Smooth muscle cell (in vitro differentiated cells): ENCODE measurements around the gene PDGFB. TPM values are rescaled to one million over a fixed set of nuclear protein-coding genes. Genes with fewer than 3 reads are reported as not detected.
A peak's percentile ranks its signal among the peaks of the same experiment; 100 is the strongest.

Experiments
- DNase-seq: peaks from one replicate; lab custom pipeline; 2025; ENCODE audit not compliant: unreplicated experiment; lab: John Stamatoyannopoulos, UW
- H2AFZ ChIP-seq: fragments of 200-600 bp; sonication (generic); 2 replicates; pipeline ENCODE4 v1.6.0; 2016; ENCODE audit warnings: antibody characterized with exemption, low read depth, mild to moderate bottlenecking
- H3F3A ChIP-seq: fragments of 200-600 bp; sonication (generic); 2 replicates; pipeline ENCODE4 v1.6.0; 2017; ENCODE audit warnings: antibody characterized with exemption, low read depth
- H3K27ac ChIP-seq: fragments of 200-600 bp; sonication (generic); 2 replicates; pipeline ENCODE4 v1.5.1; 2016; ENCODE audit warnings: low read depth, mild to moderate bottlenecking
- H3K27me3 ChIP-seq: fragments of 200-600 bp; sonication (generic); 2 replicates; pipeline ENCODE4 v1.6.1; 2016; ENCODE audit warnings: low read depth, mild to moderate bottlenecking
- H3K36me3 ChIP-seq: fragments of 200-600 bp; sonication (generic); 2 replicates; pipeline ENCODE4 v1.5.1; 2016; ENCODE audit warnings: low read depth
- H3K4me1 ChIP-seq: fragments of 200-600 bp; sonication (generic); 2 replicates; pipeline ENCODE4 v1.5.1; 2016; ENCODE audit warnings: low read depth
- H3K4me2 ChIP-seq: fragments of 200-600 bp; sonication (generic); 2 replicates; pipeline ENCODE4 v1.6.0; 2016; ENCODE audit warnings: mild to moderate bottlenecking
- H3K4me3 ChIP-seq: fragments of 200-600 bp; sonication (generic); 2 replicates; pipeline ENCODE4 v1.5.1; 2016; ENCODE audit warnings: mild to moderate bottlenecking
- H3K79me2 ChIP-seq: fragments of 200-600 bp; sonication (generic); 2 replicates; pipeline ENCODE4 v1.6.0; 2016; ENCODE audit warnings: low read depth, mild to moderate bottlenecking
- H3K9ac ChIP-seq: fragments of 200-600 bp; sonication (generic); 2 replicates; pipeline ENCODE4 v1.6.0; 2016; ENCODE audit warnings: low read depth
- H3K9me3 ChIP-seq: fragments of 200-600 bp; sonication (generic); replicated peaks from 2 replicates; pipeline ENCODE4 v1.5.1; 2016; ENCODE audit warnings: low read depth
- H4K20me1 ChIP-seq: fragments of 200-600 bp; sonication (generic); 2 replicates; pipeline ENCODE4 v1.6.0; 2016; ENCODE audit warnings: low read depth
- CTCF ChIP-seq: fragments of 200-600 bp; sonication (generic); IDR thresholded peaks from 2 replicates; pipeline ENCODE4 v1.5.1; 2017; ENCODE audit warnings: borderline replicate concordance, mild to moderate bottlenecking, antibody characterized with exemption; ENCODE audit not compliant: insufficient read depth, poor library complexity, severe bottlenecking
- WGBS: methylation state at CpG from one replicate; pipeline ENCODE4 v1.1.7; 2016; ENCODE audit warnings: low lambda C conversion rate; 5-methylcytosine and 5-hydroxymethylcytosine counted together
- polyA plus RNA-seq: library from polyadenylated mRNA; unstranded; fragments of >200 nt; fragmentation: Nextera tagmentation; extraction: Ambion mirVana; gene quantifications from 2 replicates; pipeline ENCODE4 v1.2.1, GENCODE V29; 2016
- total RNA-seq: library from RNA; depleted of rRNA; stranded (reverse); fragments of >200 nt; gene quantifications from 2 replicates; pipeline ENCODE4 v1.2.3, GENCODE V29; 2014

The PDGFB gene
- total and polyA plus RNA-seq, 2 experiments from 2014 or later, result 0.31 to 2.1 TPM

- Histone ChIP-seq H3K36me3 (no peaks in the 10 kb centered on the region), H2AFZ (peak overlapping the region; percentile 36), H3K9me3 (no peaks in the 10 kb centered on the region), H3K27me3 (no peaks in the 10 kb centered on the region), H3K4me3 (no peak overlapping the region), H3K27ac (peak overlapping the region; percentile 89), H3K4me2 (peak overlapping the region; percentile 63), H3K79me2 (no peaks in the 10 kb centered on the region), H3K9ac (peak overlapping the region; percentile 83), H4K20me1 (no peaks in the 10 kb centered on the region), H3K4me1 (peaks cover 35% of the 10 kb centered on the region), H3F3A (peaks cover 23% of the 10 kb centered on the region)
- no peak for TF ChIP-seq CTCF
- WGBS, result 17% methylated on average over 19 of the region's 22 CpGs
- DNase-seq, result no peak
Observed at GRCh38 chr22:39174498-39175352, 70.1 kb downstream of the PDGFB start.

GRCh38 chr22:39173787-39174497, 70.8 kb downstream of the PDGFB start:
- H4K20me1 ChIP-seq, result no peaks in the 10 kb centered on the region
- peak overlapping the region; percentile 63 for H3K4me2 ChIP-seq
- H3K4me1 ChIP-seq, result peaks cover 35% of the 10 kb centered on the region
- H3K27ac ChIP-seq, result peak overlapping the region; percentile 89
- H3K79me2 ChIP-seq, result no peaks in the 10 kb centered on the region
- H3K9ac ChIP-seq, result peak overlapping the region; percentile 83
- H3K36me3 ChIP-seq, result no peaks in the 10 kb centered on the region
- peaks cover 23% of the 10 kb centered on the region for H3F3A ChIP-seq
- no peaks in the 10 kb centered on the region for H3K27me3 ChIP-seq
- peak overlapping the region; percentile 36 for H2AFZ ChIP-seq
- WGBS, result 65% methylated on average over 11 of the region's 11 CpGs
- H3K9me3 ChIP-seq, result no peaks in the 10 kb centered on the region
- no peak overlapping the region for H3K4me3 ChIP-seq
- no peak for TF ChIP-seq CTCF
- no peak for DNase-seq

Other genes with a start within 250 kb of the PDGFB start
- 3.9 and 5.3 TPM in 2 replicates for gene APOBEC3C, start 230.7 kb downstream of the PDGFB start, total RNA-seq
- 38.0 and 62.7 TPM in 2 replicates for gene APOBEC3C, start 230.7 kb downstream of the PDGFB start, polyA plus RNA-seq
- 0.18 and 2.3 TPM in 2 replicates for gene APOBEC3D, start 223.9 kb downstream of the PDGFB start, total RNA-seq
- gene APOBEC3D, start 223.9 kb downstream of the PDGFB start, polyA plus RNA-seq, result 0.51 and 1.9 TPM in 2 replicates
- 0.04 and 1.3 TPM in 2 replicates for gene APOBEC3F, start 204.1 kb downstream of the PDGFB start, total RNA-seq
- 7.7 and 8.2 TPM in 2 replicates for gene APOBEC3F, start 204.1 kb downstream of the PDGFB start, polyA plus RNA-seq
- 1.9 and 10.3 TPM in 2 replicates for gene APOBEC3G, start 167.7 kb downstream of the PDGFB start, total RNA-seq
- gene APOBEC3G, start 167.7 kb downstream of the PDGFB start, polyA plus RNA-seq, result 2.9 and 3.2 TPM in 2 replicates
- 0.31 TPM in 1 of 2 replicates, not detected in the other for gene APOBEC3H, start 147.7 kb downstream of the PDGFB start, total RNA-seq
- gene APOBEC3H, start 147.7 kb downstream of the PDGFB start, polyA plus RNA-seq, result 0.57 and 1.5 TPM in 2 replicates
- 0.40 and 4.8 TPM in 2 replicates for gene CBX7, start 92.3 kb downstream of the PDGFB start, total RNA-seq
- gene CBX7, start 92.3 kb downstream of the PDGFB start, polyA plus RNA-seq, result 1.7 and 2.2 TPM in 2 replicates
- gene RPL3, start 74.6 kb upstream of the PDGFB start, total RNA-seq, result 1,022 and 1,136 TPM in 2 replicates
- 717 and 749 TPM in 2 replicates for gene RPL3, start 74.6 kb upstream of the PDGFB start, polyA plus RNA-seq
- gene SYNGR1, start 105.0 kb upstream of the PDGFB start, total RNA-seq, result 12.0 and 26.7 TPM in 2 replicates
- 55.7 and 58.0 TPM in 2 replicates for gene SYNGR1, start 105.0 kb upstream of the PDGFB start, polyA plus RNA-seq
- 12.9 and 14.8 TPM in 2 replicates for gene TAB1, start 154.8 kb upstream of the PDGFB start, total RNA-seq
- gene TAB1, start 154.8 kb upstream of the PDGFB start, polyA plus RNA-seq, result 11.1 and 13.6 TPM in 2 replicates
- gene MGAT3, start 212.0 kb upstream of the PDGFB start, total RNA-seq, result 7.8 and 9.4 TPM in 2 replicates
- 3.9 and 4.4 TPM in 2 replicates for gene MGAT3, start 212.0 kb upstream of the PDGFB start, polyA plus RNA-seq